GM12872 (cell line): ENCODE data around the gene OXSM.

ENCODE experiments used
- TF ChIP-seq, protein P1 (sequence below): IDR thresholded peaks from 3 replicates; pipeline ENCODE4 v1.5.1; 2011; ENCODE audit warnings: low read depth, mild to moderate bottlenecking, low read length, moderate library complexity; ENCODE audit not compliant: insufficient read depth

OXSM gene

GRCh38 chr3:25768851-25769250, 21.0 kb upstream of the OXSM start:
- TF ChIP-seq, protein P1, sequence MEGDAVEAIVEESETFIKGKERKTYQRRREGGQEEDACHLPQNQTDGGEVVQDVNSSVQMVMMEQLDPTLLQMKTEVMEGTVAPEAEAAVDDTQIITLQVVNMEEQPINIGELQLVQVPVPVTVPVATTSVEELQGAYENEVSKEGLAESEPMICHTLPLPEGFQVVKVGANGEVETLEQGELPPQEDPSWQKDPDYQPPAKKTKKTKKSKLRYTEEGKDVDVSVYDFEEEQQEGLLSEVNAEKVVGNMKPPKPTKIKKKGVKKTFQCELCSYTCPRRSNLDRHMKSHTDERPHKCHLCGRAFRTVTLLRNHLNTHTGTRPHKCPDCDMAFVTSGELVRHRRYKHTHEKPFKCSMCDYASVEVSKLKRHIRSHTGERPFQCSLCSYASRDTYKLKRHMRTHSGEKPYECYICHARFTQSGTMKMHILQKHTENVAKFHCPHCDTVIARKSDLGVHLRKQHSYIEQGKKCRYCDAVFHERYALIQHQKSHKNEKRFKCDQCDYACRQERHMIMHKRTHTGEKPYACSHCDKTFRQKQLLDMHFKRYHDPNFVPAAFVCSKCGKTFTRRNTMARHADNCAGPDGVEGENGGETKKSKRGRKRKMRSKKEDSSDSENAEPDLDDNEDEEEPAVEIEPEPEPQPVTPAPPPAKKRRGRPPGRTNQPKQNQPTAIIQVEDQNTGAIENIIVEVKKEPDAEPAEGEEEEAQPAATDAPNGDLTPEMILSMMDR, result no peak

DNA sequence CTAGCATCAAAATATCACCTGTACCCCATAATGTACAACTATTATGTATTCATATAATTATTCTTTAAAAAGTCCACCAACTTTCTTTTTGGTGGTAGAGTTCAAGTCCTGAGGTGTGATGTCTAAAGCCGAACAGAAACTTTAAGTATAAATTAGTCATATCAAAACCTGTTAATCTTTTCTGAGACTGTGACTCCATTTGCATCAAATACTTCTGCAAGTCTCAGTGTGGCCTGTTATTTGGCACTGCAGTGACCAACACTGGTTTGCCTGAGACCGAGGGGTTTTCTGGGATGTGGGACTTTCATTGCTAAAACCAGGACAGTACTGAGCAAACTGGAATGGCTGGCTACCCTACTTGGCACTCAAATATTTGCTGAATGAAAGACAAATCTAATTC, 14.0 kb upstream of the OXSM start:
- TF ChIP-seq, protein P1, result no peak

- TF ChIP-seq, protein P1, result no peak
Measured at GRCh38 chr3:25780618-25781017, 9.3 kb upstream of the OXSM start.

DNA sequence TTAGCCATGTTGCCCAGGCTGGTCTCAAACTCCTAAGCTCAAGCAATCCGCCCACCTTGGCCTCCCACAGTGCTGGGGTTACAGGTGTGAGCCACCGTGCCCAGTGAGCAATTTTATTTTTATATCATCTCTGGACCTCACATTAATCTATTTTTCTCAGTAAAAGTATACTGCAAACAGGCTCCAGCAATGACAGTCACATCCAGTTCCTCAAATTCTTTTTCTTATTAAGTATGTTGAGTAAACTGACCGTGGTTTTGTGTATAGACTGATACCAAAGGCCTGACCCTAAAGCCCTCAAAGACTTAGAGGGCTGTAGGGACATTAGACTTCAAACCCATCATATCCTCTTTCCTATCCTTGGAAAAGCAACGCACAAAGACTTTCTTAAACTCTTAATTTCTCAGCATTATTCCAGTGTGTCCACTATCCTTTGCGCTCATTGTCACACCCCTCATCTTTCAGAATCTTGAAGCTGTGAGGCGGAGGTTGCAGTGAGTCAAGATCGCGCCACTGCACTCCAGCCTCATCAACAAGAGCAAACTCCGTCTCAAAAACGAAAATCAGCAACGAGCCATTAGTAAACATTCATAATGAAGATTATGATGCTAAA, 8.6 kb upstream of the OXSM start:
- TF ChIP-seq, protein P1, result no peak

GRCh38 chr3:25781758-25782594, 7.9 kb upstream of the OXSM start:
- TF ChIP-seq, protein P1, result no peak

DNA sequence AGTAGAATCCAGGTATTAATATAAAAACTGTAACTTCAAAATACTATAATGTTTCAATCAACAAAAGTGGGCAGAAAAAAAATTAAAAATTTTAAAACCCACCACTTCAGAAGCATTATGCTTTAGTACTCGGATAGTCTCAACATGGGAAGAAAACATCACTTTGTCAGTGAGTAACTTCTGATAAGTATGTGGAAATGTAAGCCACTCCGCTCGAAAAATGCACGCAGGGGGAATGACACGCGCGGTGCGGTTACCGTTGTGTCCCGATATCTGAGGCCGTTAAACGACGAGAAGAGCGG, 7.3 kb upstream of the OXSM start:
- TF ChIP-seq, protein P1, result no peak

GRCh38 chr3:25782938-25783660, 6.8 kb upstream of the OXSM start, which contains the start of gene NGLY1:
TSS of gene NGLY1 (minus strand) at chr3:25783443. CDS start at chr3:25783390, 53 bp downstream.
- TF ChIP-seq, protein P1, result no peak
